Measurements from ENCODE around the gene TDRD9.

TDRD9 gene

DNA sequence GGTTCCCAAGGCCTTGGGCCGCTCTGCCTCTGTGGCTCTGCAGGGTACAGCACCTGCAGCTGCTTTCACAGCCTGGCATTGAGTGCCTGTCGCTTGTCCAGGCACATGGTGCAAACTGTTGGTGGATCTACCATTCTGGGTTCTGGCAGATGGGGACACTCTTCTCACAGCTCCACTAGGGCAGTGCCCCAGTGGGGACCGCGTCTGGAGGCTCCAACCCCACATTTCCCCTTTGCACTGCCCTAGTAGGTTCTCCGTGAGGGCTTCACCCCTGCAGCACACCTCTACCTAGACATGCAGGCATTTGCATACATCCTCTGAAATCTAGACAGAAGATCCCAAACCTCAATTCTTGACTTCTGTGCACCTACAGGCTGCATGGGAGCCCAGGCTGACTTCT is 138.0 kb downstream of the TDRD9 start:
- in situ Hi-C loops (cut with MboI; ENCODE audit: low pct_unique_long_range_greater_than_20kb, low sequenced_read_pairs, unreplicated experiment): no loop called here
- TF ChIP-seq, protein P1, sequence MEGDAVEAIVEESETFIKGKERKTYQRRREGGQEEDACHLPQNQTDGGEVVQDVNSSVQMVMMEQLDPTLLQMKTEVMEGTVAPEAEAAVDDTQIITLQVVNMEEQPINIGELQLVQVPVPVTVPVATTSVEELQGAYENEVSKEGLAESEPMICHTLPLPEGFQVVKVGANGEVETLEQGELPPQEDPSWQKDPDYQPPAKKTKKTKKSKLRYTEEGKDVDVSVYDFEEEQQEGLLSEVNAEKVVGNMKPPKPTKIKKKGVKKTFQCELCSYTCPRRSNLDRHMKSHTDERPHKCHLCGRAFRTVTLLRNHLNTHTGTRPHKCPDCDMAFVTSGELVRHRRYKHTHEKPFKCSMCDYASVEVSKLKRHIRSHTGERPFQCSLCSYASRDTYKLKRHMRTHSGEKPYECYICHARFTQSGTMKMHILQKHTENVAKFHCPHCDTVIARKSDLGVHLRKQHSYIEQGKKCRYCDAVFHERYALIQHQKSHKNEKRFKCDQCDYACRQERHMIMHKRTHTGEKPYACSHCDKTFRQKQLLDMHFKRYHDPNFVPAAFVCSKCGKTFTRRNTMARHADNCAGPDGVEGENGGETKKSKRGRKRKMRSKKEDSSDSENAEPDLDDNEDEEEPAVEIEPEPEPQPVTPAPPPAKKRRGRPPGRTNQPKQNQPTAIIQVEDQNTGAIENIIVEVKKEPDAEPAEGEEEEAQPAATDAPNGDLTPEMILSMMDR (IDR thresholded peaks at IDR 0.05; ENCODE audit: extremely low read depth, insufficient read depth, missing control alignments): no peak

DNA sequence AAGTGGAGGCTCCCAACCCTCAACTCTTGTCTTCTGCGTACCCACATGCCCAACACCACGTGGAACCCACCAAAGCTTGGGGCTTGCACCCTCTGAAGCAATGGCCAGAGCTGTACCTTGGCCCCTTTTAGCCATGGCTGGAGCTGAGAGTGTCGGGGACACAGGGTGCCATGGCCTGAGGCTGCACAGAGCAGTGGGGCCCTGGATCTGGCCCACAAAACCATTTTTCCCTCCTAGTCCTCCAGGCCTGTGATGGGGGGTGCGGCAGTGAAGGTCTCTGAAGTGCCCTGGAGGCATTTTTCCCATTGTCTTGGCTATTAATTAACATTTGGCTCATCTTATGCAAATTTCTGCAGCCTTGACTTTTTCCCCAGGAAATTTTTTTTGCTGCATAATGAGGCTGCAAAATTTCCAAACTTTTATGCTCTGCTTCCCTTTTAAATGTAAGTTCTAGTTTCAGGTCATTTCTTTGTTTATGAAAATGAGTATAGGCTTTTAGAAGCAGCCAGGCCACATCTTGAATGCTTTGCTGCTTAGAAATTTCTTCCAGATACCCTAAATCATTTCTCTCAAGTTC is 138.6 kb downstream of the TDRD9 start:
- DNase-seq (ENCODE audit: low spot score): no peak
- TF ChIP-seq, protein P1 (IDR thresholded peaks at IDR 0.05; ENCODE audit: extremely low read depth, insufficient read depth, missing control alignments): no peak
- in situ Hi-C loops (cut with MboI; ENCODE audit: low pct_unique_long_range_greater_than_20kb, low sequenced_read_pairs, unreplicated experiment): no loop called here

More for the DNA sequence above, 138.0 kb downstream of the TDRD9 start:
- DNase-seq (ENCODE audit: low spot score): no peak

DNA sequence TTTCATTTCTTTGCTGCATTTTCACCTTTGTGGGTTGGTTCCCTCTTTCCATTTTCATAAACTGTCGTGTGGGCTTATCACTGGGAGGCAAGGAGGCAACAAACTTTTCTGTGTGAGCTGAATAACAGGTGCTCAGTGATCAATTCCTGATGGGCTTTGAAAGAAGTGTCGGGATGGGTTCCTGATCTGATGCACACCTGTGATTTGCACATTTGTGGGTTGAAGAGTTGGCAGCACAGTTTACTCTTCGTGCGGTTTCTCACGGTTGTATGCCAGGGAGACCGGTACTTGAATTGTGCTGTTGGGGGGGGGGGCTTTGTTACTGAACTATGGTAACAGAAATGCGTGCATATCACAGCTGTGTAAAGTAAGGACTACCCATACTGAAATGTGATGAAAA is 141.3 kb downstream of the TDRD9 start:
- in situ Hi-C loops (cut with MboI; ENCODE audit: low pct_unique_long_range_greater_than_20kb, low sequenced_read_pairs, unreplicated experiment): no loop called here
- DNase-seq (ENCODE audit: low spot score): no peak
- TF ChIP-seq, protein P1 (IDR thresholded peaks at IDR 0.05; ENCODE audit: extremely low read depth, insufficient read depth, missing control alignments): no peak

DNA sequence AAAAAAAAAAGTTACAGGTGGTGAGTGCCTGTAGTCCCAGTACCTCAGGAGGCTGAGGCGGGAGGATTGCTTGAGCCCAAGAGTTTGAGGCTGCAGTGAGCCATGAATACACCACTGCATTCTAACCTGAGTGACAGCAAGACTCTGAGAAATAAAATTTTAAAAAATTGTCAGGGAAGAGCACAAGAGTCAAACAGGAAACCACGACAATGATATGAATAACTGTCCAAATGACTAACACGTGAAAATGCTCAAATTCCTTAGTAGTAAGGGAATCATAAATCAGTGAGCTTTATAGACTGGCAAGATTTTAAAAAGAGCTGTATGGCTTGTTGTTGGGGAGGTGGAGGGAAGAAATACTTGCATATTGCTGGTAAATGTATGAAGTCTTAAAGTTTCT is 144.3 kb downstream of the TDRD9 start:
- in situ Hi-C loops (cut with MboI; ENCODE audit: low pct_unique_long_range_greater_than_20kb, low sequenced_read_pairs, unreplicated experiment): no loop called here
- no peak for DNase-seq (ENCODE audit: low spot score)
- TF ChIP-seq, protein P1 (IDR thresholded peaks at IDR 0.05; ENCODE audit: extremely low read depth, insufficient read depth, missing control alignments): no peak

DNA sequence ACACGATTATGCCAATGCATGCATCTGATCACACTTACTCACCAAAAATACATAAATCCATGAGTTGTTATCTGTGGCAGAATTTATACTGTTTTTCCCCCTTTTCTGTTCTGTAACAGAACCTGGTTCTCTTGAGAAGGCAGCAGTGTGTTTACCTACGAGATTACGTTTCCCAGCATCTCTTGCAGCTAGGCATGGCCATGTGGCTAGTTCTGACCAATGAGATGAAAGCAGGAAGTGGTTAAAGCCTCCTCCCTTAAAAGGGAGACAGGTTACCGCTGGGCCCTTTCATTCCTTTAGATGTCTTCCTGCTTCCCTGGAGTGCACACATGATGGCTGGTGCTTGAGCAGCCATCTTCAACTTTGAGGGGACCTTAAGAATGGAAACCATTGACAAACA is 145.5 kb downstream of the TDRD9 start:
- in situ Hi-C loops (cut with MboI; ENCODE audit: low pct_unique_long_range_greater_than_20kb, low sequenced_read_pairs, unreplicated experiment): no loop called here
- no peak for DNase-seq (ENCODE audit: low spot score)
- TF ChIP-seq, protein P1 (IDR thresholded peaks at IDR 0.05; ENCODE audit: extremely low read depth, insufficient read depth, missing control alignments): no peak

DNA sequence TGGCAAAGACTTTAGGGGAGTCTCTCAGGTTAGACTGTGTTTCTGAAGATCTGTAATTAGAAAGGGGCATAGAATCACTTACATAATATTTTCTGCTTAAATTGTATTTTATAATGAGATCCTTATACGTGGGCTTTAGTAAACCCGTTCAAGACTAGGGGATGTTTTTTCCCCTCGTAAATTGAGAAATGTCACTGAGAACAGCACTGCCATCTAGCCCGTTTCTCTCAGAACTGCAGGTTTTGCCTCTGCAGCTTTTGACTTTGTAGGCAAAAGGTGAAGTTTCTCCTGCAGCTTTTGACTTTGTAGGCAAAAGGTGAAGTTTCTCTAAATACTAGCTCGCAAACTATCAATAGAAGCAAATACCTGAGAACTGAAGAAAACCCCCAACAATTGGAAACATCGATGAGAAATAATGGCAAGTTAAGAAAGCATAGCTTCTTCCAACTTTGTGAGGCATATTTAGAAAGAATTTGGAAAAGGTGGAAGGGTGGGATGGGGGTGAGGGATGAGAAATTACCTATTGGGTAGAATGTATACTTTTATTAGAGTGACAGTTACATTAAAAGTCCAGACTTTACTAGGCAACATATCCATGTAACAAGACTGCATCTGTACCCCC is 147.4 kb downstream of the TDRD9 start:
- in situ Hi-C loops (cut with MboI; ENCODE audit: low pct_unique_long_range_greater_than_20kb, low sequenced_read_pairs, unreplicated experiment): no loop called here
- DNase-seq (ENCODE audit: low spot score): no peak
- TF ChIP-seq, protein P1 (IDR thresholded peaks at IDR 0.05; ENCODE audit: extremely low read depth, insufficient read depth, missing control alignments): peak; percentile 35
